Cardiac muscle cell (in vitro differentiated cells and primary cell): ENCODE measurements around the gene PABPN1L. TPM values are rescaled to one million over a fixed set of nuclear protein-coding genes. Genes with fewer than 3 reads are reported as not detected.
"Not testable (repeated sequence)": the region's sequence is repeated elsewhere in the genome, so short reads cannot be mapped to it uniquely, and the experiment has no call there.

Experiments used
- DNase-seq, 2 donors: peaks; one replicate each; pipeline versions ENCODE4 v3.0.0 to v3.0.0-alpha.2; 2010 to 2017; ENCODE audit warnings: low read depth in 1 of 2, low spot score in 1 of 2
- H3K27ac ChIP-seq: fragments of 200-600 bp; sonication (generic); 2 replicates; pipeline ENCODE4 v1.5.1; 2016
- H3K27me3 ChIP-seq: fragments of 200-600 bp; sonication (generic); 2 replicates; pipeline ENCODE4 v1.6.0; 2016; ENCODE audit warnings: control low read depth
- H3K36me3 ChIP-seq: fragments of 200-600 bp; sonication (generic); 2 replicates; pipeline ENCODE4 v1.5.1; 2016; ENCODE audit warnings: control low read depth
- H3K4me1 ChIP-seq: fragments of 200-600 bp; sonication (generic); 2 replicates; pipeline ENCODE4 v1.8.1; 2017; ENCODE audit warnings: low read depth, mild to moderate bottlenecking, mixed run types
- H3K4me3 ChIP-seq: fragments of 200-600 bp; sonication (generic); 2 replicates; pipeline ENCODE4 v1.5.1; 2016; ENCODE audit warnings: mild to moderate bottlenecking
- H3K9me3 ChIP-seq: fragments of 200-600 bp; sonication (generic); 2 replicates; pipeline ENCODE4 v1.5.1; 2017; ENCODE audit warnings: low read depth, mild to moderate bottlenecking, control low read depth
- polyA plus RNA-seq: library from polyadenylated mRNA; unstranded; fragments of >200 nt; fragmentation: Nextera tagmentation; extraction: Ambion mirVana; gene quantifications from 2 replicates; pipeline ENCODE4 v1.2.1, GENCODE V29; 2016
- total RNA-seq: library from RNA; depleted of rRNA; stranded (reverse); fragments of >200 nt; gene quantifications from 2 replicates; pipeline ENCODE4 v1.2.3, GENCODE V29; 2016
- TF ChIP-seq, protein P1 (sequence below): IDR thresholded peaks from 2 replicates; pipeline ENCODE4 v1.5.1; 2012; ENCODE audit warnings: low read depth, mild to moderate bottlenecking, low read length

The PABPN1L gene
- total and polyA plus RNA-seq, 2 experiments from 2014 or later, result 0.32 TPM; not detected in 1

DNA sequence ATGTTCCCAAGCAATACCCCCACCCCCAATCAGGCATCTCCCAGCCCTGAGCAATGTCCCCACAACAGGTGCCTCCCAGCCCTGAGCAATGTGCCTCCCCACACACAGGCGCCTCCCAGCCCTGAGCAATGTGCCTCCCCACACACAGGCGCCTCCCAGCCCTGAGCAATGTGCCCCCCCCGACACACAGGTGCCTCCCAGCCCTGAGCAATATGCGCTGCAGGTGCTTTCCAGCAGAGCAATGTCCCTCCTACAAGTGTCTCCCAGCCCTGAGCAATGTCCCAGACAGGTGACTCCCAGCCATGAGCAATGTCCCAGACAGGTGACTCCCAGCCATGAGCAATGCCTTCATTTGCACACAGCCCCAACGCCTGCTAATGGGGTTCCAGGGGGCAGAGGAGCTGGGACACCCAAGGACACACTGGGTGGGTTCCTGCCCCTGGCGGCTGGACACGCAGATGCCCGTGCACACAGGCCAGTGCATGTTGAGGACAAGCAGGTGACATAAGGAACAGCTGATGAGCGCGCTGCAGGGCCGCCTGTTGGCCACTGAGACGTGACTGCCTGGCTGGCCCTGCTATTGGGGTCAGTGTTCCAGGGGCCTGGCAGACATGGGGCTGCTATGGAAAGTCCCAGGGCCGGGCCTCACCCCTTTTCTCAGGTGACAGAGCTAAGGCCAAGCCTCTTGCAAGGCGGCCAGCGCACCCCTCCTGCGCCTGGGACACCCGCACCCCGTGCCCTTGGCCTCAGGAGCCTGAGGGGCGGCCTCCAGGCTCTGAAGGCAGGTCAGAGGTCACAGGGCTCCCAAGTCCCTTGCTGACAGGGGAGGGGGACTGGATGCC, 26.9 kb upstream of the PABPN1L start:
- Histone ChIP-seq H3K4me3 (no peak overlapping the region), H3K4me1 (no peaks in the 10 kb centered on the region), H3K27me3 (no peaks in the 10 kb centered on the region), H3K36me3 (no peaks in the 10 kb centered on the region), H3K9me3 (no peaks in the 10 kb centered on the region), H3K27ac (no peak overlapping the region)
- DNase-seq, result no peak
- TF ChIP-seq, protein P1, sequence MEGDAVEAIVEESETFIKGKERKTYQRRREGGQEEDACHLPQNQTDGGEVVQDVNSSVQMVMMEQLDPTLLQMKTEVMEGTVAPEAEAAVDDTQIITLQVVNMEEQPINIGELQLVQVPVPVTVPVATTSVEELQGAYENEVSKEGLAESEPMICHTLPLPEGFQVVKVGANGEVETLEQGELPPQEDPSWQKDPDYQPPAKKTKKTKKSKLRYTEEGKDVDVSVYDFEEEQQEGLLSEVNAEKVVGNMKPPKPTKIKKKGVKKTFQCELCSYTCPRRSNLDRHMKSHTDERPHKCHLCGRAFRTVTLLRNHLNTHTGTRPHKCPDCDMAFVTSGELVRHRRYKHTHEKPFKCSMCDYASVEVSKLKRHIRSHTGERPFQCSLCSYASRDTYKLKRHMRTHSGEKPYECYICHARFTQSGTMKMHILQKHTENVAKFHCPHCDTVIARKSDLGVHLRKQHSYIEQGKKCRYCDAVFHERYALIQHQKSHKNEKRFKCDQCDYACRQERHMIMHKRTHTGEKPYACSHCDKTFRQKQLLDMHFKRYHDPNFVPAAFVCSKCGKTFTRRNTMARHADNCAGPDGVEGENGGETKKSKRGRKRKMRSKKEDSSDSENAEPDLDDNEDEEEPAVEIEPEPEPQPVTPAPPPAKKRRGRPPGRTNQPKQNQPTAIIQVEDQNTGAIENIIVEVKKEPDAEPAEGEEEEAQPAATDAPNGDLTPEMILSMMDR, result no peak

DNA sequence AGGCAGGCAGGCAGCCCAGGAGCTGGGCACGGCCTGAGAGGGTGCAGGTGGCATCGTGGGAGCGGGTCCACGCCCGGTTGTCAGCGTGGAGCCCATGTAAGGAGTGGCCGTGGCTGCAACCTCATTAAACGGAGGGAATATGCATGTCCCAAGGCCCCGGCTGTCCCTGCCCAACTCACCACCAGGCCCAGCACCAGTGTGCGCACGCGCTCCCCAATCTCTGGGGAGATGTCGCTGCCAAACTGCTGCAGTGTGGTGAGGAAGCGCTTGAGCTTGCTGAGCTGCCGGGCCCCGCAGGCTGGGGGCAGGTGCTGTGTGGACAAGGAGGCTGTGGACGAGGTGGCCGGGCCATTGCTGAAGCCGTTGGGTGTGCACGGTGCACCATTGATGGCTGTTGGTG, 25.6 kb upstream of the PABPN1L start:
- no peak overlapping the region for H3K4me3 ChIP-seq
- no peak for DNase-seq
- H3K36me3 ChIP-seq, result no peaks in the 10 kb centered on the region
- TF ChIP-seq, protein P1, result no peak
- no peaks in the 10 kb centered on the region for H3K4me1 ChIP-seq
- no peaks in the 10 kb centered on the region for H3K9me3 ChIP-seq
- H3K27ac ChIP-seq, result no peak overlapping the region
- H3K27me3 ChIP-seq, result no peaks in the 10 kb centered on the region

DNA sequence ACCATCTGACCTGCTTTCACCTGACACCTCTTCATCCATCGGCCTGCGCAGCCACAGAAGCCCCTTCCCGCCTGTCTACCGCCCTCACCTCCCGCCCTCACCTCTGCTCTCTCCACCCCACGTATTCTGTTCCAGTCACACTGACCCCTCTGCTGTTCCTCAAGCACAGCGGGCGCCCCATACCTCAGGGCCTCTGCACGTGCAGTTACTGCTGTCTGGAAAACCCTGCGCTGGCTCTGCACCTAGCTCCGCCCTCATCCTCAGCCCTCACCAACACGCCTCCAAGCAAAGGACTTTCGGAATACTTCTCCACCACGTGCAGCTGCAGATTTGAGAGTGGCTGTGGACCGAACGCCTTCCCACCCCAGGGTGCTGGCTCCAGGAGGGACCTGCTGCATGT, 24.6 kb upstream of the PABPN1L start:
- TF ChIP-seq, protein P1, result no peak
- no peaks in the 10 kb centered on the region for H3K4me1 ChIP-seq
- no peaks in the 10 kb centered on the region for H3K36me3 ChIP-seq

DNA sequence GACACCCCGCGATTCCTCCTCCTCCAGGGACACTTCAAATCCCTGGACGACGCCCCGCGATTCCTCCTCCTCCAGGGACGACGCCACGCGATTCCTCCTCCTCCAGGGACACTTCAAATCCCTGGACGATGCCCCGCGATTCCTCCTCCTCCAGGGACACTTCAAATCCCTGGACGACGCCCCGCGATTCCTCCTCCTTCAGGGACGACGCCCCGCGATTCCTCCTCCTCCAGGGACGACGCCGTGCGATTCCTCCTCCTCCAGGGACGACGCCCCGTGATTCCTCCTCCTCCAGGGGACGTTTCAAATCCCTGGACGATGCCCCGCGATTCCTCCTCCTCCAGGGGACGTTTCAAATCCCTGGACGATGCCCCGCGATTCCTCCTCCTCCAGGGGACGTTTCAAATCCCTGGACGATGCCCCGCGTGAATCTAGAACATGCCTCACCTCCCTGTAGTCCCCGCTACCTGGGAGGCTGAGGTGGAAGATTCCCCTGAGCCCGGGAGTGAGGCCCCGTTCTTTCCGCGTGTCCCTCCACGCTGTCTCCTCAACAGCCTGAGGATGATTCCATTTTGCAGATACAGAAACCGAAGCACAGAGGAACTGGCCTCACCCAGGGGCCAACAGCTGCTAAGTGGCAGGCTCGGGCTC, 23.4 kb upstream of the PABPN1L start:
- DNase-seq, H3K27ac ChIP-seq, H3K27me3 ChIP-seq, H3K9me3 ChIP-seq, H3K36me3 ChIP-seq, H3K4me1 ChIP-seq, H3K4me3 ChIP-seq: not testable (repeated sequence)

More for the DNA sequence above, 24.6 kb upstream of the PABPN1L start:
- Histone ChIP-seq H3K27me3 (no peaks in the 10 kb centered on the region), H3K9me3 (no peaks in the 10 kb centered on the region), H3K4me3 (no peak overlapping the region), H3K27ac (no peak overlapping the region)
- DNase-seq, result no peak

DNA sequence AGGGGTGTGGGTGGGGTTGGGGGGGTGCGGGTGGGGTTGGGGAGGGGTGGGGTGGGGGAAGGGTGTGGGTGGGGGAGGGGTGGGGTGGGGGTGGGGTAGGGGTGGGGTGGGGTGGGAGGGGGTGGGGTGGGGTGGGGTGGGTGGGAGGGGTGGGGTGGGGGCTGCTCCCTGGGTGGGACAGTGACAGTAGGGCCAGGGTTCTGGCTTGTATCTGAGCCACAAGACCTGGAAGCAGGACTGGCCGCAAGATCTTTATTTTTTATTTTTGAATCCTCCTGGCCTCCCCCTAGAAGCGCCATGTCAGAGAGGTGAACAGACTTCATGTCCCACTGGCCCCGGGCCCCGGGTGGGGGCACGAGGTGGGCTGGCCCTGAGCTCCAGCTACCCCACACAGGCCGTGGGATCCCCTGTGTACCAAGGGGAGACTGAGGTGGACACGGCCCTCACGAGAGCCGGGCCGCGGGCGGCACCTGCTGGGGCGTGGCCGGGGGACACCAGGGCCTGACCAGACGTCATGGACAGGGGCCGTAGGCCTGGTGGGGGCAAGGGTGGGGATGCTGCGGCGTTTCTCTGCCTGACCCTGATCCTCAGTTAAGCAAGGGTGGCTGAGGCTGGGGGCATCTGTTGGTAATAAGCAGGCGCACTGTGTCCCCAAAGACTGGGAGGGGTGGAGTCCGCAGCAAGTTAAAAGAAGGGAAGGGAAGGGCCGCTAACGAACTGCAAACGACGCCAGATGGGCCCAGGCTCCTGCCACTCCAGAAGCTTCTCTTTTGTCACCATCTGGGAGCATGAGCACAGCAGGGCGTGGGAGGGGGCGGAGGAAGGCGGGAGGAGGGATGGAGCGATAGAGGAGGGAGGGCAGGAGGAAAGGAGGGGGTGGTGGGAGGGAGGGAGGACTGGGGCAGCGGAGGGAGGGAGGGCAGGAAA, 22.3 kb upstream of the PABPN1L start:
- H3K9me3 ChIP-seq, result no peaks in the 10 kb centered on the region
- TF ChIP-seq, protein P1, result no peak
- no peak overlapping the region for H3K4me3 ChIP-seq
- H3K27ac ChIP-seq, result no peak overlapping the region
- no peak for DNase-seq
- H3K36me3 ChIP-seq, result no peaks in the 10 kb centered on the region
- no peaks in the 10 kb centered on the region for H3K4me1 ChIP-seq
- H3K27me3 ChIP-seq, result no peaks in the 10 kb centered on the region
